Right renal cortex interstitium (tissue), 3 donors: ENCODE measurements around the gene PPP6R3. TPM values are rescaled to one million over a fixed set of nuclear protein-coding genes. Genes with fewer than 3 reads are reported as not detected.

Experiments
- DNase-seq, 3 donors: peaks; one replicate each; pipeline ENCODE4 v3.0.0-alpha.2; 2013; ENCODE audit warnings: low read depth in 3 of 3, low spot score in 2 of 3
- polyA plus RNA-seq, 3 donors: library from polyadenylated mRNA; unstranded; fragments of 120-200 nt; gene quantifications; one replicate each; pipeline ENCODE4 v1.2.1, GENCODE V29; 2013; ENCODE audit not compliant: insufficient read length in 3 of 3

The PPP6R3 gene
- polyA plus RNA-seq, 3 donors = 95.8 to 99.3 (median 98.1) TPM

DNA sequence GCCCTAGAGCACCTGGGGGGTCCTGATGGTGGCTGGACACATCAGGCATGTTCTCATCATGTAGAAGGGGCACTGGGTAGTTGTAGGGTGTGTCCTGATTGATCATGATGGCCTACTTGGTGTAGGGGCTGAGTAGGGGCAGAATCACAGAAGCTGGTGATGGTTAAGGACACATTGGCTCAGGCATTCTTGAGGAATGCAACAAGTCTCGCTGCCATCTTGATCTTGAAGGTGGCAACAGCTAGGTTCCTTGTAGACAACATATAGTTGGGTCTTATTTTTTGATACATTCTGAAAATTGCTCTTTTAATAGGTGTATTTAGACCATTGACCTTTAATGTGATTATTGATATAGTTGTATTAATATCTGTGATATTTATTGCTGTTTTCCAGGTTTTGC lies 28.1 kb downstream of the PPP6R3 start:
- no peak for DNase-seq

DNA sequence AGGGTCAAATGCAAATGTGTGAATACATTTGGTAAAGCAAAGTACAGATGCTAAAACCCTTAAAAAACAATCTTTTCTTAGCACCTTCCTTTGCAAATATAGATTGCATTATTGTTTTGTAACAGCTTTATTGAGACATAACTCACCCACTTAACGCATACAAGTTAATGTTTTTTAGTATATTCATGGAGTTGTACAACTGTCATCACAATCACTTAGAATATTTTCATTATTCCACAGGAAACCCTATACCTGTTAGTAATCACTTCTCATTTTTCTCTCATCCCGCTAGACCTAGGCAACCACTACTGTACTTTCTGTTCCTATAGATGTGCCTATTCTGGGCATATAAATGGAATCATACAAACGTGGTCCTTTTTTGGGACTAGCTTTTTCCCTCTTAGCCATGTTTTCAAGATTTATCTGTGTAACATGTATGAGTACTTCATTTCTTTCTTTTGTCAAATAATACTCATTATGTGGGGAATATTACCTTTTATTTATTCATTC lies 34.7 kb downstream of the PPP6R3 start:
- no peak for DNase-seq

DNA sequence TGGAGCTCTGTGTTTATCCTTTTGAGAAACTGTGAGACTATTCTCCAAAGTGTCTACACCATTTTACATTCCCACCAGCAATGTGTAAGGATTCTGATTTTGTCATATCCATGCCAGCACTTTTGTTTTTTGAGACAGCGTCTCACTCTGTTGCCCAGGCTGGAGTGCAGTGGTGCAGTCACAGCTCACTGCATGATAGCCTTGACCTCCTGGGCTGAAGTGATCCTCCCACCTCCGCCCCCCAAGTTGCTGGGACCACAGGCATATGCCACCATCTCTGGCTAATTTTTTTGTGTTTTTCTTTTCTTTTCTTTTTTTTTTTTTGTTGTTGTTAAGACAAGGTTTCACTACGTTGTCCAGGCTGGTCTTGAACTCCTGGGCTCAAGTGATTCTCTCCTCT lies 35.3 kb downstream of the PPP6R3 start:
- DNase-seq = no peak

DNA sequence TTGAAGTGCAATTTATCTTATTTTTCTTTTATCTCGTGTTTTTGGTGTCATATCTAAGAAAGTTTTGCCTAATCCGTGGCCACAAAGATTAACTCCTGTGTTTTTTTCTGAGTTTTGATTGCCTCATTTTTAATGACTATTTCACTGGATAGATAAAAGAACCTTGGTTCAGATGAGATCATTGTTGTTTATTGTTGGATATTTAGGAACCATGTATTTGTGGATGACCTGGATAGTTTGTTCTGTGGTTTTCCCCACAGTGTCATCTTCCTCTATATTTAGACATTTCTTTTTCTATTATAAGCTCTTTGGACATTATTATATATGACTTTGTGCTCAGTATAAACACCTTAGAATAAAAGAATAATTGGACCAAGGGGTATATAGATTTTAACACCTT lies 37.2 kb downstream of the PPP6R3 start:
- DNase-seq = no peak

DNA sequence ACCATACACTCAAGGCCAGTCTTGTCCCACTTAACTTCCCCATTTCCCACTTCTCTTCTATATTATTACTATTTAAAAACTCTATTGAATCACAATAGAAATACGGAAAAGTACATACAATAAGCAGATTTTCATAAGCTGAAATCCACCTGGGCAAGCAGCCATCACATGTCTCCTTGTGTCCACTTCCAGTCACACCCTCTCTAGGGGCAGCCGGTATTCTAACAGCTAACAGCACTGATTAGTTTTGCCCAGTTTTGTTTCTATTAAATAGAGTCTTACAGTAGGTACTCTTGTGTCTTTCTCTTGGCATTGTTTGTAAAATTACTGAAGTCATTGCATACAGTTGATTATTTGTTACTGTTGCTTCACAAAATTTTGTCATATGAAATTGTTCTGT lies 37.8 kb downstream of the PPP6R3 start:
- no peak for DNase-seq

DNA sequence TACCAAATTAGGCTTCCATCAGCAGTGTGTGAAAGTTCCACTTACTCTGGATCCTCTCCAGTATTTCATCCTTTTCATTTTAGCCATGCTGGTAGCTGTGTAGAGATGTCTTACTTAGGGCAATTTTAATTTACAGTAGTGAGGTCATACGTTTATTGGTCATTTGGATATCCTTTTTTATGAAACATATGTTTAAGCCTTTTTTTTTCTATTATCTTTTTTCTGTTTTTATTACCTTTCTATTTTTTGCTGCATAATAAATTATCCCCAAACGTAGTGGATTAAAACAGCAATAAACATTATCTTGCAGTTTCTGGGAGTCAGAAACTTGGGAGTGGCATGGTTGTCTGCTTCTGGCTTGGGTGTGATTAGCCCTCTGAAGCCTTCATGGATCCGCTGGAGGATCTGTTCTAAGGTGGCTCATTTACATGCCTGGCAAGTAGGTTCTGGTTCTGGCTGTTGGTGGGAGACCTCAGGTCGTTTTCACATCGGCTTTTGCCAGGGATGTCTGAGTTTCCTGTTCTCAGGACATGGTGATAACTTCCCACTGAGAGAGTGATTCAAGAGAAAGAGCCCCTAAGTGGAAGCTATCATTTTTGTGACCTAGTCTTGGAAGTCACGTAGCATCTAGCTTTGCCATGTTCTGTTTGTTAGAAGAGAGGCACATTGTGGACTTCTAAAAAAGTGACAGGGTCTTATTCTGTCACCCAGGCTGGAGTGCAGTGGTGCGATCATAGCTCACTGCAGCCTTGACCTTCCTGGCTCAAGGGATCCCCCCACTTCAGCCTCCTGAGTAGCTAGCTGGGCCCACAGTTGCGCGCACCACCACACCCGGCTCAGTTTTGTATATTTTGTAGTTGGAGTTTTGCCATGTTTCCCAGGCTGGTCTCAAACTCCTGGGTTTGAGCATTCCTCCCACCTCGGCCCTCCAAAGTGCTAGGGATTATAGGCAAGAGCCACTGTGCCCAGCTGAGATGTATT lies 38.6 kb downstream of the PPP6R3 start:
- DNase-seq = no peak

DNA sequence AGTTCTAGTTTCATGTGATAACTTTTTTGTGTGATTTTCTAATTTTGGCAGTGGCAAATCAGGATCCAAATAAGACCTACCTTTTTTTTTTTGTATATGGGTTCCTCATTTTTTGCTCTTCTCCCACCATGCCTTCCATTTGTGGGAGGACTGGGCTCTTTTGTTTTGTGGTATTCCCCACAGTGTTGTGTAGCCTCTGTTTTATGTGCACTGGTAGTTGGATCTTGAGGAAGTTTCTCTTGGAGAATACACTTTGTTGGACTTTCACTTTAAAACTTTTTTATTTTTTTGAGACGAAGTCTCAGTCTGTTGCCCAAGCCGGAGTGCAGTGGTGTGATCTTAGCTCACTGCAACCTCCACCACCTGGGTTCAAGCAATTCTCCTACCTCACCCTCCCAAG lies 39.7 kb downstream of the PPP6R3 start:
- no peak for DNase-seq

DNA sequence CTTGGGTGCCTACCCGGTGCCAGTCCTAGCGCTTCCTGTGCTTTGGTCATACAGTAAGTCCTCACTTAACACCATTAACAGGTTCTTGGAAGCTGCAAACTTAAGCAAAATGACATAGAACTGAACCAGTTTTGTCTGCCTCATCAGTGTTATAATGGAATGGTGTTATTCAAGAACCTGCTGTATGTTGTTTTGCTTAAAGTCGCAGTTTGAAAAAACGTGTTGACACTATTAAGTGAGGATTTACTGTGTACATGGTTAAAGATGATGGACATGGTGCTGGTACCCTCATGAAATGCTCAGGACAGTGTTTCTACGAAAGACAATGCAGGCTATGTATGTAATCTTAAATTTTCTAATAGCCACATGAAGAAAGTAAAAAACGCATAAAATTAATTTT lies 41.3 kb downstream of the PPP6R3 start:
- DNase-seq = no peak

DNA sequence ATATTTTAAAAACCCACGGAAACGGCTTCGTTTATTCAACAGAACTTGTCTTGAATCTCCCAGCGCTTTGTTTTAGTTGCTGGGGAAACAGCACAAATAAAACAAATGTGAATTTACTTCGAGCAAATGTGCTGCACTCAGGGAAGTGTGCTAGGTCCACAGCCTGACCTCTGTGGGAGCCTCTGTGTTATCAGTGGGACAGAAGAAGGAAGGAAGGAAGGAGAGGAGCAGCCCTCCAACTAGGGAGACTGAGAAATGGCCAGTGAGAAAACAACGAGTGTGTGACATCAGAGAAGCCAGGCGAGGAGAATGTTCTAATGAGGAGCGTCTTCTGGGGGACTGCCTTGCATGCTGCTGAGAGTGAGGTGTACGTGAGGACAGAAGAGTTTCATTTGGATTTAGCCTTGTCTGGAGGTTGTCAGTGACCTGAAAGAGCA lies 42.7 kb downstream of the PPP6R3 start:
- DNase-seq = no peak

DNA sequence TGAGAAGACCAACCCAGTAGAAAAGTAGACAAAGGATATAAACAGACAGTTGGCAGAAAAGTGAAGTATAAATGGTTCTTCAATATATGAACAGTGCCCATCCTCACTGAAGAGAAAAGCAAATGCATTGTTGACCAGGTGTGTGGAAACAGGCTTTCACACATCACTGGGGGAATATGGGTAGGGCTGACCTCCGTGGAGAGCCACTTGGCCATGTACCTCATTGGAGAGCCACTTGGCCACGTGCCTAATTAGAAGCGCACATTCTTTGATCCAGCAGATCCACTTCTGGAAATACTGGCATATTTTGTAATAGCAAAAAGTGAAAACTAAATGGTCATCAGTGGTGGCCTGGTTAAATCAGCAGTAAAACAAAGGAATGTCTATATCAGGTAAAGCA lies 43.2 kb downstream of the PPP6R3 start:
- DNase-seq = no peak

DNA sequence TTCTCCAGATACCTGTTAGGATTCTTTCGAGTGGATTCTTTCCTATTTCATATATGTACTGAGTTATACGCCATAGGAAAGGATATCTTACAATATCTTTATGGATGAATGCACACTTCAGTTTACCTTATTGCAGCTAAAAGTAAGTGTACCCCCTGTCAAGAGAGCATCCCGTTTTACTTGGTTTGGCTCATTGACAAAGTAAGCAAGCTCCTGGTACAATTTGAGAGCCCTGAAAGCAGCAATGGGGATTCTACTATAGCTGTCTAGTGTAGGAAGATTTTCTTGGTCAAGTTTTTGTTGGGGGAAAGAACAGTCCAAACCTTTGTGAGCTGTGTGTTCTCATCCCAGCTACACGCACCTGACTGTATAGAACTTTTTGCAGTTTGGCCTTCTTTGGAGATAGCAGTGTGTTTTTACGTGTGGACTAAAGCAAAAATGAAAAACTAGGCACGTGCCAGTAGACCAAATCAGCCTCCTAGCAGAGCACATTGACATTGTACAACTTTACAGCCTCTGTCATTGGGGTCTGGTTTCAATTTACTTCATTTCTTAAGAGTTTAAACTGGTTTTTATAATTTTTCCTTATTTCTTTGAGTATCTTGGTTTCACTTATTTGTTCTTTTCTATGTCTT lies 44.0 kb downstream of the PPP6R3 start:
- no peak for DNase-seq

DNA sequence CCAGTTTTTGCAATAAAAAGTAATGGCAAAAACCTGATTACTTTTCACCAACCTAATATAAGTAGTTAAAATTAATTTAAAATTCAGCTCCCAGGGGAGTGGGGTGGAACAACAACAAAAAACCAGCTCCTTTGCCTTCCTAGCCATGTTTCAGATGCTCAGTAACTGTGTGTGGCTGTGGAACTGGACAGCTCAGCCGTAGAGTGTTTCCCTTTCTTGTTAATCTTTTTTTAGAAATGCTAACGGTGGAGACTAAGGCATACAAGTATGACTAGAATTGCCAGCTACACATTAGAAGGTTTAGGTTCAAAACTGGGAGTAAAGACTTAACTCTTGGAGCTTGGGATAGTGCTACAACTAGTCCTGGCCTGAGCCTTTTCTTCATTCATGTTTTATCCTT lies 45.0 kb downstream of the PPP6R3 start:
- no peak for DNase-seq

DNA sequence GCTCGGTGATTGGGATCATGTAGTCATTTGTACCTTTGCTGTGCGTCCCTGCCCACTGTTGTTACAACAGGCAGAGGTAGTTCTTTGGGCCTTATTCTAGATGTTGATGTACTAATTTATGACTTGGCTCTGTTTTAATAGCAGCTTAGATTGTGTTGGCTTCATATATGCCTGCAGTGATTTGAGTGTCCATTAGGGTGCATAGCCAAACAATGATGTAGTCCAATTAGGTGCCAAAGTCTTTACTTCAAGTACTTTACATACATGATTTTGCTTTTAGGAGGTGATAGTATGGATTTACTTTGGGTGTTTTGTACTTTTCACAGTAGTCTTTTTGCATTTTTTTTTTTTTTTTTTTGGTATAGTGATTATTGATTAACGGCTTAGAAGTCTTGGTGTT lies 46.4 kb downstream of the PPP6R3 start:
- no peak for DNase-seq

DNA sequence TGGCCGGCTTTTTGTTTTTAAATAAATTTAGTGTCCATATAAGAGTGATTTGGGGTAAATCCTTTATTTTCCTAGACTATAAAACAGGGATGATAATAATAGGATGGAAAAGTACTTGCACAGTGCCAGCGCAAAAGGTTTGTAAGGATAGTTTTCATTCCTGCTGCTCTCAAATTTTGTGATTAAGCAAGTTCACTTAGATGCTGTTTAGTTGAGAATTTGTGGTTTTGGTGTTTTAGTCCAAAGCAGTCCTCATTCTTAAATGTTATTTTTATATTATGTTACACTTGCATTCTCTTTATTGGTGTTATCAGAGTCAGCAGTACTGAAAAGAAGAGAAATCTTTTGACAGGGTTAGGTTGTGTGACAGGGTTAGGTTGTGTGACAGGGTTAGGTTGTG lies 47.9 kb downstream of the PPP6R3 start:
- DNase-seq = no peak

DNA sequence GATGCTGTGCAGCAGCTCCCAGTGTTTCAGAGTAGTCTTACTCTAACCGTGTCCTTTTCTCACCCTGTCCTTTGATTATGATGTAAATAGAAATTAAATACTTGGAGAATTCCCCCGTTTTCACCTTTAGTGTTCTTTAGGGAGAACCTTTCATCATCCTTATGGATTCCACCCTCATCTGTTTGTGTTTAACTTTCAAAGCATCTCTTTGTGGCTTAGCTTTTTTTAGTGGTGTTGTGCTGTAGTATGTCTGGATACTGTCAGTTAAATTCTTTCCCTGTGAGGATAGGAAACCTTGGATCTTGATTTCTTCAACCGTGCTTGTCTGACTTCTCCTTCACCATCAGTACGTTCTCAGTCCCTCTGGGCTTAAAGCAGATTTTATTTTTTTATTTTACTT lies 48.5 kb downstream of the PPP6R3 start:
- no peak for DNase-seq

DNA sequence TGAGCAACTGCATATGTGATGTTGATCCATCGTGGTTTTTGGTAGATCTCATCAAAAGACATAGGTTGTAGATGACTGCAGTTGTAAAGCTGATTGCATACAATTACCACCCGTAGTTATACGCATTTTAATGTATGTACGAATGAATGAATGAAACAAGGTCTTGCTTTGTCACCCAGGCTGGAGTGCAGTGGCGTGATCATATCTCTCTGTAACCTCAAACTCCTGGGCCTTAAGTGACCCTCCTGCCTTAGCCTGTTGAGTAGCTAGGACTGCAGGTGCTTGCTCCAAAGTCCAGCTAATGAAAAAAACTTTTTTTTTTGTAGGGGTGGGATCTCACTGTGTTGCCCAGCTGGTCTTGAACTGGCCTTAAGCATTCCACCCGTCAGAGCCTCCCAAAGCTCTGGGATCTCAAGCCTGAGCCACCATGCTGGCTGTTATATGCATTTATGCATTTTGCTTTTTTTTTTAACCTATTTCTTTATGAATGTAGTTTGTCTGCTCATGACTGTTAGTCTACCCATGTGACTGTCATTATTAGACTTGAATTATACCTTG lies 53.5 kb downstream of the PPP6R3 start:
- DNase-seq = no peak

DNA sequence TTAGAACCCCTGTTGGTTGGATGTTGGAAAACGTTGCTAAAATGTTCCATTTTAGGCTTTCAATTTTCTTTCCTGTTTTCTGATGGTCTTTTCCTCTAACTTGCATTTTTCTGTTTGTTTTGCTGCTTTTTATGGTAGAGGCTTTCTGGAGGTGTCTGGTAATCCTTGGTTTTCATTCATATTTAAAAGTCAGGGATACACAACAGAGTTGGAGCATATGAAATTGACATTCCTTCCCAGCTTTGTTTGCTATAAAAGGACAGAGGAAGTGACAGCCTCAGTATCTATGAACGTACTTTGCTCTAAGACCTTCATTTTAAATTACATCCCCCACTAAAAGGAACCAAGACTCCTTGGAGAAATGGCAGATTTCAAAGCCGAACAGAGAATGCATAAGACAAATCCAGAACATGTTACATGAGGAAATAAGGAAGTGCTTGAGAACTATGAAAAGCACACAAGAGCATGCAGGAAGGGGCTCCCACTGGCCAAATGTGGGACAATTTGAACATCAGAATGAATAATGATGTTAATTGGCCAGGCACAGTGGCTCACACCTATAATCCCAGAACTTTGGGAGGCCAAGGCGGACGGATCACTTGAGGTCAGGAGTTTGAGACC lies 56.7 kb downstream of the PPP6R3 start:
- no peak for DNase-seq

DNA sequence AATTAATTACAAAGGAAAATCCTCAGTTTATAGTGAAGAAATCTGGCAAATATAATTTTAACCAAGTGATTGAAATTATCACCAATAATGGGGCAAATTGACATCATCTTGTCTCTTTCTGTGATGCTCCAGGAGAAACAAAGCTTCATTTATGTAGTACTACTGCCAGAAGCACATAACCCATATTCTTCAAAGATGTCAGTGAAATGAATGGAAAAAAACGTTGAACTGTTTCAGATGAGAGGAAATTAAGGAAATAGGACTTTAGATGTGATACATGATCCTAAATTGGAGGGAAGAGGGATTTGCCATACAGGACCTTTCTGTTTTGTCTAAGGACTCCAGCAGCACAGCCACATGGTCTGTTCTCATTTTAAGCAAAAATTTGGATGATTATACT lies 57.6 kb downstream of the PPP6R3 start:
- DNase-seq = no peak

DNA sequence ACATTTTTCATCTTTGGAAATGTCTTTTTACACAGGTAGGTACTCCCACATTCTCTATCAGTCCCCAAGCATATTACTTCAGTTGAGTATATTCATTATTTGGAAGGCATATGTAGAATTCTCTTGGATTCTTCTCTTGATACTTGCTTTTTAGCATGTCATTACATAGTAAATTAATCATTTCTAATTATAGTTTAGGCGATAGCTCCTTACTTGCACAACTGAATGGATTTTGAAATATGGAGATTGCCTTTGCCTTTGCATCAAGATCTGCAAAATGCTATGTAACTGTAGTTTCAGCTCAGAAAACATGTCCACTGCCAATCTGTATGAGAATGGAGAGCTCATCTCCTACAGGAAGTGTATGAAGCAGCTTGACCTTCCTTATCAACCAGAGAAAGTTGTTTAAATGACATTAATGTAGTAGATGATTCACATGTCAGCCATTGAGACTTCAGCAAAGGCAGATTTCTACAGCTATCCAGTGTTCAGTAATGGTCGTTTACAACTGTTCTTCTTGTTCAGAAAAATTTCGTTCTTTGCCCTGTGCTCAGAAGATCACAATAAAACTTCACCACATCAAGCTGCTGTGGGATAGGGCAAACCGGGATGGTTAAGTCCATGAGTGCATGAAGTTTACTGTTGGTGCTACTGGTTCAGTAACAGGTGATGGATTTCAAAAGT lies 61.6 kb downstream of the PPP6R3 start:
- no peak for DNase-seq

DNA sequence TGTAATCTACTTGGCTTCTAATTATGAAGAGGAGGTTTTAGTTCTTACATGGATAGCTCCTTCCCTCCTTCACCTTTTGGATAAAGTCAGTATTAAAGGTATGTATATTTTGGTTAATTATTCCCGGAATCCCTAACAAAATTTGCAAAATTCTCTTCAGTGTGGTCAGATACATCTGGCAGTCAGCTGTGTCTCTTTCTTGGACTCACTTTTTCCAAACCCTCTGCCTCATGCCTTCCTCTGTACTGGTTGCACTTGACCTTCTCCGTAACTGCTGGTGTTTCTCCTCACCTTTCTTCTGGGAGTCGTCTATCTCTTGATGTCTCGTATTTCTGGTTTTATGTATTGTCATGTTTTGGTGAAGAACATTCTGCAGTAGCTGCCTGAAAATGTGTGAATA lies 62.5 kb downstream of the PPP6R3 start:
- no peak for DNase-seq

DNA sequence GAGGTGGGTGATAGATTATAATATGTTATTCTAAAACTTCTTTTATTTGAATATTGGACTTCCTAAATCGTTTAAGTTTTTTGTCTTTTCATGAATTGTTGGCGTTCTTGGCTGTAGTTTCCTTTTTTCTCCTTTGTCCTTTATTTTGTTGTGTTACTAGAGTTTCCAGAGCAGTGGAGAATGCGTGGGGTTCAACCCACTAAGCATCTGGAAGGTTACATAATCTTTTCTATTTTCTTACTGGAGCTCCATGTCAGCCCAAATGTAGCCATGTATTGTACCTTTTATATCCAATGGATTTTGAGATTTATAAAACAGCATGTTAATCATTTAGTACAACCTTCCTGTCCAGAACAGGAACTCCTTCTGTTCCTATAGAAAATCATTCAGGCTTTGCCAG lies 63.2 kb downstream of the PPP6R3 start:
- no peak for DNase-seq
